ENCODE data around the gene BCORL1.

DNA sequence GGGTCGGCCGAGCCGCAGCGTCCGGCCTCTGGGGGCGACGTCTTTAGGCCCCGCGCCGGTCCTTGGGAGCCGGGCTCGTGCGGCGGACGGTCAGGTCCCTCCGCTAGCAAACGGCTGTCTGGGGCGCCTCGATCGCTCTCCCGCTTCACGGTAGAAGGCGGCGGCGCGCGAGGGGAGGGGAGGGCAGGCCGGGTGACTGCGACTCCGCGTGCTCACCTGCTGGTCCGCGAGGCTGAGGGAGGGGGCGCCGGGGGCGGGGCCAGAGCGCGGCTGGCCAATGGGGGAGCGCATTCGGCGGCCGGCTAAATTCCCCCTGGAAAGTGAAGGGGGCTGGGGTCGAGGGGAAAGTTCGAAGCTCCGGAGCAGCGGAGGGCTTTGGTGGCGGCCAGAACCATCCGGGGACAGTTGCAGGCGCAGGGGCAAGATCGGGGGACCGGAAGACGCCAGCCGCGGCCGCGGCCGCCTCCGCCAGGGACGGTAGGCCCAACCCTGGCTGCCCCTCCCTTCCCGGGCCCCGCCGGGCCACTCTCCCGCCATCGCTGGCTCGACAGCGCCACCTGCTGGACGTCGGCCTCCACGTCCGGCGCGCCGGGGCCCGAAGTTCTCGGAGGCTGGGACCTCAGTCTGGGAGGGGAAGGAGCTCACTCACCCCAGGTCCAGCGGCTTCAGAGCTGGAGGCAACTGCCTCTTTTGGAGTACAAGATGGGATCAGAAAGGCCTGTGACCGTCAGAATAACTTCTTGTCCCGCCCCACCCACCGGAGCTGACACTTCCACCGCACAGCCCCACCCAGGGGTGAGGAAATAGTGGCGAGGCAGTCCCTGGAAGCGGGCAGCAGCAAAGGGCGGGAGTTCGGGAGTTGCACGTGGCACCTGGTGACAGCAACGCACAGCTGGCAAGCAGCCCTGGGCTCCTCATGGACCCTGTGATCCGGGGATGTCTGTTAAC lies 78.0 kb downstream of the BCORL1 start:
- peak; percentile 84 for TF ChIP-seq CTCF (IDR thresholded peaks at IDR 0.05; ENCODE audit: poor library complexity, severe bottlenecking)
- TF ChIP-seq EP300 (conservative IDR thresholded peaks at IDR 0.05; ENCODE audit: poor library complexity, severe bottlenecking), result no peak

Data from neural cell (in vitro differentiated cells).